Astrocyte (in vitro differentiated cells and primary cell): ENCODE measurements around the gene THSD8.

Experiments used
- CTCF ChIP-seq: IDR thresholded peaks from 2 replicates; pipeline ENCODE4 v1.5.1; 2011; ENCODE audit warnings: low read depth, mild to moderate bottlenecking, inconsistent platforms, low read length, moderate library complexity; ENCODE audit not compliant: insufficient read depth
- EZH2 ChIP-seq: IDR thresholded peaks from 2 replicates; pipeline ENCODE4 v1.6.1; 2012; ENCODE audit warnings: mild to moderate bottlenecking, low read length, inconsistent platforms; ENCODE audit not compliant: insufficient read depth

GRCh38 chr19:12834566-12834943, 32.7 kb downstream of the THSD8 start, which contains the start of gene RTBDN:
- TF ChIP-seq EZH2: peak; percentile 22
- TF ChIP-seq CTCF: no peak
